ENCODE results near the gene LCNL1.

- TF ChIP-seq CTCF (IDR thresholded peaks at IDR 0.05) (no peak), POLR2A (IDR thresholded peaks at IDR 0.05) (no peak), POLR2AphosphoS5 (IDR thresholded peaks at IDR 0.05; ENCODE audit: insufficient read depth in 1 of 2, low read depth in 1 of 2) (no peak)
Observed at GRCh38 chr9:137013571-137013940, 30.8 kb downstream of the LCNL1 start.

Data from vagina (tissue), 2 donors.